Spleen (tissue), 11 donors: Measurements from ENCODE around the gene GALNTL6. TPM values are rescaled to one million over a fixed set of nuclear protein-coding genes. Genes with fewer than 3 reads are reported as not detected.

ENCODE experiments used
- DNase-seq: peaks from one replicate; pipeline ENCODE4 v3.0.0-alpha.2; 2020
- H3K27ac ChIP-seq, 8 donors: fragments of 200-600 bp; sonication (generic) in 7 of 8; 1 replicate in 4 of 8; 2 replicates in 4 of 8; pipeline versions ENCODE4 v1.5.0 to v1.8.0; 2016 to 2021; ENCODE audit warnings: inconsistent platforms in 4 of 8, mild to moderate bottlenecking in 4 of 8, moderate library complexity in 1 of 8
- H3K27me3 ChIP-seq, 7 donors: fragments of 200-600 bp; sonication (generic) in 6 of 7; replicated peaks in 1 of 7; 1 replicate in 4 of 7; 2 replicates in 3 of 7; pipeline versions ENCODE4 v1.5.0 to v1.8.0; 2016 to 2021; ENCODE audit warnings: inconsistent platforms in 3 of 7, mild to moderate bottlenecking in 1 of 7
- H3K36me3 ChIP-seq, 6 donors: fragments of 200-600 bp; sonication (generic) in 5 of 6; 1 replicate in 4 of 6; 2 replicates in 2 of 6; pipeline versions ENCODE4 v1.5.0 to v1.8.0; 2016 to 2021; ENCODE audit warnings: inconsistent platforms in 2 of 6
- H3K4me1 ChIP-seq, 6 donors: fragments of 200-600 bp; sonication (generic) in 5 of 6; 1 replicate in 3 of 6; 2 replicates in 3 of 6; pipeline versions ENCODE4 v1.5.0 to v1.8.0; 2016 to 2021; ENCODE audit warnings: inconsistent platforms in 3 of 6
- H3K4me3 ChIP-seq, 8 donors: fragments of 200-600 bp; sonication (generic) in 7 of 8; 1 replicate in 4 of 8; 2 replicates in 4 of 8; pipeline versions ENCODE4 v1.5.0 to v1.8.0; 2016 to 2021; ENCODE audit warnings: inconsistent platforms in 4 of 8, mild to moderate bottlenecking in 4 of 8, moderate library complexity in 2 of 8
- H3K9me3 ChIP-seq, 8 donors: fragments of 200-600 bp; sonication (generic) in 7 of 8; 1 replicate in 4 of 8; 2 replicates in 4 of 8; pipeline versions ENCODE4 v1.5.0 to v1.8.0; 2016 to 2021; ENCODE audit warnings: inconsistent platforms in 4 of 8
- POLR2A ChIP-seq, 3 donors: fragments of 450-650 bp; IDR thresholded peaks; one replicate each; pipeline ENCODE4 v1.5.1; 2017; ENCODE audit warnings: antibody characterized with exemption in 3 of 3, mild to moderate bottlenecking in 1 of 3
- POLR2AphosphoS5 ChIP-seq, 3 donors: sonication (generic); formaldehyde crosslinking; IDR thresholded peaks; one replicate each; pipeline ENCODE4 v1.5.1; 2017; ENCODE audit warnings: antibody characterized with exemption in 3 of 3
- WGBS, 5 donors: extraction: QIAGEN DNeasy Blood & Tissue Kit in 3 of 5; methylation state at CpG; one replicate each; pipeline versions ENCODE4 v1.1.5 to v1.1.7; 2013 to 2018; 5-methylcytosine and 5-hydroxymethylcytosine counted together
- intact Hi-C: fragments of 100-400 bp; cut with DNase I; formaldehyde crosslinking; loops from one replicate; pipeline ENCODE4 v1.15.0; 2023; ENCODE audit warnings: low total_unique reads
- polyA plus RNA-seq, 3 donors: library from polyadenylated mRNA; stranded (reverse); fragments of 200-250 nt; gene quantifications; one replicate each; pipeline ENCODE4 v1.2.1, GENCODE V29; 2013
- total RNA-seq, 7 donors: library from RNA; depleted of rRNA in 3 of 7; stranded (reverse); fragments of >200 nt in 3 of 7; fragmentation: NEBNext Ultra II Directional in 4 of 7; extraction: Animal tissue kit (Norgen Biotek cat#: 25700) in 4 of 7; gene quantifications; one replicate each; pipeline versions ENCODE4 v1.1.0 to v1.2.1, GENCODE V29; 2016 to 2021
- TF ChIP-seq, protein P1 (sequence below), 11 experiments: fragments of 200-600 bp in 7 of 11; fragments of 450-650 bp in 4 of 11; sonication (generic) in 4 of 11; IDR thresholded peaks in 8 of 11; conservative IDR thresholded peaks in 3 of 11; 1 replicate in 7 of 11; 2 replicates in 4 of 11; pipeline versions ENCODE4 v1.4.0 to v1.8.0; 2016 to 2021; ENCODE audit warnings: antibody characterized with exemption in 11 of 11, inconsistent platforms in 4 of 11, mild to moderate bottlenecking in 1 of 11
- donor health status: healthy with polysubstance abuse.
- donor health status: DM: no; HTN: no; CAD: no; lungs with moderate emphysema.
- donor health status: DM: no; HTN: no; CAD: no.
- donor health status: Bipolar disorder and iron deficiency.
- donor health status: healthy.
- donor health status: DM: no; HTN: no; CAD: no.
- donor health status: DM: yes; HTN: yes; CAD: no.

The GALNTL6 gene
- total and polyA plus RNA-seq, 10 donors: 3.2 to 12.5 (median 7.1) TPM

DNA sequence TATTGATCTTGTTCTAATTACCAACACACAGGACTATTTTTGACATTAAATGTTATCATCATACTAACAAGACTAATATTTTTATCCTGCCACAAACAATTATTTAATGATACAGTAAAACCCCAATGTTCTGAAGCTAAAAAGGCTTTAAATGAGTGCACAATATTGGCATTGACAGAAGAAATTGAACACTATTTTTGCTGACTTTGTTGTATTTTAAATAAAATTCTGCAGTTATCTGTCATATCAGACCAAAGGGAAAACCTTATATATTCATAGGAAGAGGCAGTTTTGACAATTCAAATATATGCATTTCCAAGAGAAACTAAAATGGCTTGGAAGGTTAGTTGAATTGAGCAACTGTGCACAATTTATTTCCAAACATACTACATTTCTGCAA lies 957.6 kb downstream of the GALNTL6 start:
- Histone ChIP-seq H3K4me3 (no peak overlapping the region), H3K4me1 (no peaks in the 10 kb centered on the region), H3K36me3 (no peaks in the 10 kb centered on the region), H3K27ac (no peak overlapping the region), H3K27me3 (no peaks in the 10 kb centered on the region), H3K9me3 (no peaks in the 10 kb centered on the region)
- intact Hi-C loops: no loop called here
- TF ChIP-seq, protein P1, sequence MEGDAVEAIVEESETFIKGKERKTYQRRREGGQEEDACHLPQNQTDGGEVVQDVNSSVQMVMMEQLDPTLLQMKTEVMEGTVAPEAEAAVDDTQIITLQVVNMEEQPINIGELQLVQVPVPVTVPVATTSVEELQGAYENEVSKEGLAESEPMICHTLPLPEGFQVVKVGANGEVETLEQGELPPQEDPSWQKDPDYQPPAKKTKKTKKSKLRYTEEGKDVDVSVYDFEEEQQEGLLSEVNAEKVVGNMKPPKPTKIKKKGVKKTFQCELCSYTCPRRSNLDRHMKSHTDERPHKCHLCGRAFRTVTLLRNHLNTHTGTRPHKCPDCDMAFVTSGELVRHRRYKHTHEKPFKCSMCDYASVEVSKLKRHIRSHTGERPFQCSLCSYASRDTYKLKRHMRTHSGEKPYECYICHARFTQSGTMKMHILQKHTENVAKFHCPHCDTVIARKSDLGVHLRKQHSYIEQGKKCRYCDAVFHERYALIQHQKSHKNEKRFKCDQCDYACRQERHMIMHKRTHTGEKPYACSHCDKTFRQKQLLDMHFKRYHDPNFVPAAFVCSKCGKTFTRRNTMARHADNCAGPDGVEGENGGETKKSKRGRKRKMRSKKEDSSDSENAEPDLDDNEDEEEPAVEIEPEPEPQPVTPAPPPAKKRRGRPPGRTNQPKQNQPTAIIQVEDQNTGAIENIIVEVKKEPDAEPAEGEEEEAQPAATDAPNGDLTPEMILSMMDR (IDR thresholded peaks at IDR 0.05 in 8 of 11, conservative IDR thresholded peaks at IDR 0.05 in 3 of 11): no peak
- TF ChIP-seq POLR2AphosphoS5 (IDR thresholded peaks at IDR 0.05): no peak
- no peak for TF ChIP-seq POLR2A (IDR thresholded peaks at IDR 0.05)
- no peak for DNase-seq

DNA sequence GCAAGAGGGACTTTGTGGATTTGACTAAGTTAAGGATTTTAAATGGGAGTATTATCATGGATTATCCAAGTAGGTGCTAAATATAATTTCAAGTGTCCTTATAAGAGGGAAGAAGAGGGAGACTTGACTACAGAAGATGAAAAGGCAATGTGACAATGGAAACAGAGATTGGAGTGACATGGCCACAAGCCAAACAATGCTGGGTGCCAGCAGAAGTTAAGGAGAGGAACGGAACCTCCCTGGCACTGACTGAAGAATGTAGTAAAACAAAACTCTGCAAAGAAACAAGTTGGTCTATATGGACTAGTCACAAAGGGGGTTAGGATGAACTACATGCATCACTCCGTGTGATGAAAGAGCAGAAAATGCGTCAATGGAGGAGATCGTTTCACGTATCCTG lies 959.6 kb downstream of the GALNTL6 start:
- intact Hi-C loops: no loop called here
- H3K4me3 ChIP-seq: no peak overlapping the region
- no peaks in the 10 kb centered on the region for H3K36me3 ChIP-seq
- TF ChIP-seq POLR2A (IDR thresholded peaks at IDR 0.05) (no peak), POLR2AphosphoS5 (IDR thresholded peaks at IDR 0.05) (no peak)
- TF ChIP-seq, protein P1 (IDR thresholded peaks at IDR 0.05 in 8 of 11, conservative IDR thresholded peaks at IDR 0.05 in 3 of 11): no peak
- H3K9me3 ChIP-seq: no peaks in the 10 kb centered on the region
- H3K27me3 ChIP-seq: no peaks in the 10 kb centered on the region
- 67 to 86% (median 84%) methylated on average over 5 of the region's 5 CpGs for WGBS, 5 donors
- no peak for DNase-seq
- no peak overlapping the region for H3K27ac ChIP-seq
- no peaks in the 10 kb centered on the region for H3K4me1 ChIP-seq

DNA sequence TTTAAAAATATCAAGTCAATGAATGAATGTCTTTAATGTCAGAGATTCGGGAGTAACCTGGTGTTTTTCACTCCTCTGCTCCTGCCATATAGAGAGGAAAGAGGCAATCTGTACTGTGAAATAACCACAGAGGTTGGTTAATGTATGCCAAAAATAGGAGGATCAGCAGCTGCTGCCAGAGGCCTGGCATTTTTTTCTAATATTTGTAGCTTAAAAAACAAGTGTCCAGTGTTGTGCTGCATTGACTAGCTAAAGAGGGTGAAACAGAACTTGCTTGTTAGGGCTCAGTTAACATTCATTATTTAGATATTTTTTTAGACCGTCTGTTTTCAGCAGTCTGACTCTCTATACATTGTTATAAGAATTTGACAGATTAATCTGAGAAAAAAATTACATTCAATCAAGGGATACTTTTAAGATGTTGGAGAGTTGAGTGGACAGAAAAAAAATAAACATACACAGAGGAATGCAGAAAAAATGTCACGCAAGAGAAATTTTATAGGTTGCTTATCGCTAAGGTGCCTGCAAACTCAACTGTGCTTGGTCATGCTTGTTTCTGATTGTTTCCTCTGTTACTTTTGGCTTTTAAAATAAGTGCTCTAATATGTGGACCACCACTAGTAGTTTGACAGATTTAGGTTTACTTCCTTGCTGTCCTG lies 963.1 kb downstream of the GALNTL6 start:
- intact Hi-C loops: no loop called here
- no peak for DNase-seq
- Histone ChIP-seq H3K9me3 (no peaks in the 10 kb centered on the region), H3K27me3 (no peaks in the 10 kb centered on the region), H3K36me3 (no peaks in the 10 kb centered on the region), H3K4me1 (no peaks in the 10 kb centered on the region), H3K4me3 (no peak overlapping the region), H3K27ac (no peak overlapping the region)
- 55 to 72% (median 68%) methylated on average over 4 of the region's 4 CpGs for WGBS, 5 donors
- TF ChIP-seq POLR2AphosphoS5 (IDR thresholded peaks at IDR 0.05): no peak
- TF ChIP-seq POLR2A (IDR thresholded peaks at IDR 0.05): no peak
- TF ChIP-seq, protein P1 (IDR thresholded peaks at IDR 0.05 in 8 of 11, conservative IDR thresholded peaks at IDR 0.05 in 3 of 11): no peak

DNA sequence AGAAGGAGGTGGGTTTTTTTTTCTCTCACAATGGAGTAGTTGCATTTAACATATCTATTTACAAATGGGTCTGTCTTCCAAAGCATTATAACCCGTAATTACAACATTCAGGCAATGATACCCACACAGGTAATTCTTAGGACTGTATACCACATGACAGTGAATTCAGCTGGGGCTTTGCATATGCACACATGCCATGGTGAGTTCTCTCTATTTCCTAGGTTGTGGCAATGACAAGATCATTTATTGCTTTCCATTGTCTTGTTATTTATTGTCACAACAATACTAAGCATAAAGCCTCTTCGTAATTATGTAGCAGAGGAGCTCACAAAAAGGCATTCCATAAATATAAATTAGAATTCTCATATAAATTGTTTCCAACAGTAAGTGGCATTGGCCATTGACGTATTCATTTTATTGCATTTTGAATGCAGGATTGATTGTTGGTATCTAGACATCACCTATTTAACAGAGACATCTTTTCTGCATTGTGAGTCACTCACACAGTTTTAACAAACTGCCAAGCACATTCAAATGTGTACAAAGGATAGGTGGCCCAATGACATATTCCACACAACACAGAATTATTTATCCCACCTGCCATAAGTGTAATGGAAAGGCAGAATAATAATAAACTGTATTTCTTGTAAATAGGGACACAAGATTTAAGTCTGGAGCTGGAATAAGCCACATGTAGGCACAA lies 964.7 kb downstream of the GALNTL6 start:
- WGBS, 5 donors: 72 to 87% (median 76%) methylated on average over 3 of the region's 3 CpGs
- Histone ChIP-seq H3K36me3 (no peaks in the 10 kb centered on the region), H3K4me3 (no peak overlapping the region), H3K9me3 (no peaks in the 10 kb centered on the region), H3K27ac (no peak overlapping the region), H3K4me1 (no peaks in the 10 kb centered on the region), H3K27me3 (no peaks in the 10 kb centered on the region)
- no peak for DNase-seq
- intact Hi-C loops: no loop called here
- TF ChIP-seq POLR2AphosphoS5 (IDR thresholded peaks at IDR 0.05) (no peak), POLR2A (IDR thresholded peaks at IDR 0.05) (no peak)
- TF ChIP-seq, protein P1 (IDR thresholded peaks at IDR 0.05 in 8 of 11, conservative IDR thresholded peaks at IDR 0.05 in 3 of 11): no peak
